ENCODE results near the gene PSD2. TPM values are rescaled to one million over a fixed set of nuclear protein-coding genes. Genes with fewer than 3 reads are reported as not detected.

PSD2 gene
- total and polyA plus RNA-seq, 2 of the 13 experiments (the other 11 are each of a cell fraction or from before 2014, with no cell fraction given): 0.07 TPM; not detected in 1

DNA sequence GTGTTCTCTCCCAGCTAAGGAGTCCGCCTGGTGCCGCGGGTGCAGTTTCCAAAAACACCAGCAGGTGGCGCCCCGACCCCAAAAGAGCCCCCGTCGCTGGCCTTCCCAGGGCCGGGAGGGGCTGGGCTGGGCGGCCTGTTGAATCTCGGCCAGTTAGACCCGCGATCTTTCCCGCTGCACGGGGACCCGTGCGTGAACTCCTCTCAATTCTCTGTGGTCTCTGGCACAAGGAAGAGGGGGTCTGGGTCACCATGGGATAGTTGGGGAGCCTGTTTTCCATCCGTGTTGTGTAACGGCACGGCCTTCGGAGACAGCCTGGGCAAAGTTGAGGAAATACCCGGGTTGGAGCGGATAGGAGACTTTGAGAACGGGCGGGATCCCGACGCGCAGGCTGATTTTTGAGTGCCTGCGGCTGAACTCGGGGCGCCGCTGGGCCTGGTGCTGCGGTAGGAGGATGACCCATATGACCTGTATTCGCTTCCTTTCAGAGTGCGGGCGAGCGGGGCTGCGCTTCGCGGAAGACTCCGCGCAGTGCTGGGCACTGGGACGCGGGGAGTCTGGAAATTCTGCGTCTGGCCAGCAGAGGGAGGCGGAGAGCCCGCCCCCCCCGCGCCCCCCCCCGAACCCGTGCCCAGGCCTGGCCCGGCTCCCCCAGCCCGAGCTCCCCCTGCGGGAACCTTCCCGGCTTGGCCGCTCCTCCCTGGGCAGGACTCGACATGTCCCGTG lies 7.9 kb upstream of the PSD2 start (continued):
- TF ChIP-seq, protein P1, sequence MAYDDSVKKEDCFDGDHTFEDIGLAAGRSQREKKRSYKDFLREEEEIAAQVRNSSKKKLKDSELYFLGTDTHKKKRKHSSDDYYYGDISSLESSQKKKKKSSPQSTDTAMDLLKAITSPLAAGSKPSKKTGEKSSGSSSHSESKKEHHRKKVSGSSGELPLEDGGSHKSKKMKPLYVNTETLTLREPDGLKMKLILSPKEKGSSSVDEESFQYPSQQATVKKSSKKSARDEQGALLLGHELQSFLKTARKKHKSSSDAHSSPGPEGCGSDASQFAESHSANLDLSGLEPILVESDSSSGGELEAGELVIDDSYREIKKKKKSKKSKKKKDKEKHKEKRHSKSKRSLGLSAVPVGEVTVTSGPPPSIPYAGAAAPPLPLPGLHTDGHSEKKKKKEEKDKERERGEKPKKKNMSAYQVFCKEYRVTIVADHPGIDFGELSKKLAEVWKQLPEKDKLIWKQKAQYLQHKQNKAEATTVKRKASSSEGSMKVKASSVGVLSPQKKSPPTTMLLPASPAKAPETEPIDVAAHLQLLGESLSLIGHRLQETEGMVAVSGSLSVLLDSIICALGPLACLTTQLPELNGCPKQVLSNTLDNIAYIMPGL (CRISPR knock-in tag; IDR thresholded peaks at IDR 0.05; ENCODE audit: borderline replicate concordance in 1 of 2, low read depth in 1 of 2): peak; percentile 75 to 88
- TF ChIP-seq RFX3 (CRISPR knock-in tag; IDR thresholded peaks at IDR 0.05): no peak
- TF ChIP-seq, protein P2, sequence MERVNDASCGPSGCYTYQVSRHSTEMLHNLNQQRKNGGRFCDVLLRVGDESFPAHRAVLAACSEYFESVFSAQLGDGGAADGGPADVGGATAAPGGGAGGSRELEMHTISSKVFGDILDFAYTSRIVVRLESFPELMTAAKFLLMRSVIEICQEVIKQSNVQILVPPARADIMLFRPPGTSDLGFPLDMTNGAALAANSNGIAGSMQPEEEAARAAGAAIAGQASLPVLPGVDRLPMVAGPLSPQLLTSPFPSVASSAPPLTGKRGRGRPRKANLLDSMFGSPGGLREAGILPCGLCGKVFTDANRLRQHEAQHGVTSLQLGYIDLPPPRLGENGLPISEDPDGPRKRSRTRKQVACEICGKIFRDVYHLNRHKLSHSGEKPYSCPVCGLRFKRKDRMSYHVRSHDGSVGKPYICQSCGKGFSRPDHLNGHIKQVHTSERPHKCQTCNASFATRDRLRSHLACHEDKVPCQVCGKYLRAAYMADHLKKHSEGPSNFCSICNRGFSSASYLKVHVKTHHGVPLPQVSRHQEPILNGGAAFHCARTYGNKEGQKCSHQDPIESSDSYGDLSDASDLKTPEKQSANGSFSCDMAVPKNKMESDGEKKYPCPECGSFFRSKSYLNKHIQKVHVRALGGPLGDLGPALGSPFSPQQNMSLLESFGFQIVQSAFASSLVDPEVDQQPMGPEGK (CRISPR knock-in tag; IDR thresholded peaks at IDR 0.05): peak; percentile 96
- TF ChIP-seq KAT8 (CRISPR knock-in tag; IDR thresholded peaks at IDR 0.05): peak; percentile 23; the same call in 1 of the 2 replicates
- no peak for TF ChIP-seq FOSL1 (CRISPR knock-in tag; IDR thresholded peaks at IDR 0.05; ENCODE audit: borderline replicate concordance)
- TF ChIP-seq, protein P3, sequence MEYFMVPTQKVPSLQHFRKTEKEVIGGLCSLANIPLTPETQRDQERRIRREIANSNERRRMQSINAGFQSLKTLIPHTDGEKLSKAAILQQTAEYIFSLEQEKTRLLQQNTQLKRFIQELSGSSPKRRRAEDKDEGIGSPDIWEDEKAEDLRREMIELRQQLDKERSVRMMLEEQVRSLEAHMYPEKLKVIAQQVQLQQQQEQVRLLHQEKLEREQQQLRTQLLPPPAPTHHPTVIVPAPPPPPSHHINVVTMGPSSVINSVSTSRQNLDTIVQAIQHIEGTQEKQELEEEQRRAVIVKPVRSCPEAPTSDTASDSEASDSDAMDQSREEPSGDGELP (IDR thresholded peaks at IDR 0.05; ENCODE audit: borderline replicate concordance, low read depth): no peak
- TF ChIP-seq JARID2 (CRISPR knock-in tag; IDR thresholded peaks at IDR 0.05; ENCODE audit: insufficient replicate concordance): no peak
- no peak for TF ChIP-seq HOXA9 (CRISPR knock-in tag; IDR thresholded peaks at IDR 0.05; ENCODE audit: borderline replicate concordance)
- no peak for TF ChIP-seq SRSF9 (IDR thresholded peaks at IDR 0.05; ENCODE audit: borderline replicate concordance, insufficient read depth, low read depth, low read length, poor library complexity, severe bottlenecking)
- TF ChIP-seq, protein P4, sequence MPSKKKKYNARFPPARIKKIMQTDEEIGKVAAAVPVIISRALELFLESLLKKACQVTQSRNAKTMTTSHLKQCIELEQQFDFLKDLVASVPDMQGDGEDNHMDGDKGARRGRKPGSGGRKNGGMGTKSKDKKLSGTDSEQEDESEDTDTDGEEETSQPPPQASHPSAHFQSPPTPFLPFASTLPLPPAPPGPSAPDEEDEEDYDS (CRISPR knock-in tag; IDR thresholded peaks at IDR 0.05): no peak
- peak; percentile 79; the same call in 1 of the 2 replicates for TF ChIP-seq ZNF605 (CRISPR knock-in tag; IDR thresholded peaks at IDR 0.05)
- 0 out of 2 replicates have a peak, but pooled peaks have one; percentile 23 for TF ChIP-seq SUZ12 (IDR thresholded peaks at IDR 0.05; ENCODE audit: low read depth, low read length)
- no peak for TF ChIP-seq ZNF335 (CRISPR knock-in tag; IDR thresholded peaks at IDR 0.05)
- no peak for TF ChIP-seq NKX3-1 (CRISPR knock-in tag; IDR thresholded peaks at IDR 0.05)
- no peak for TF ChIP-seq TEAD3 (CRISPR knock-in tag; optimal IDR thresholded peaks at IDR 0.05; ENCODE audit: borderline replicate concordance)
- no peak for TF ChIP-seq SALL2 (CRISPR knock-in tag; IDR thresholded peaks at IDR 0.05)
- no peak for TF ChIP-seq KAT2B (IDR thresholded peaks at IDR 0.05; ENCODE audit: borderline replicate concordance, low read depth, low read length)

Measured in HepG2 (cell line).